ACC112 (cell line): ENCODE results near the gene NPAS2.
A peak's percentile ranks its signal among the peaks of the same experiment; 100 is the strongest.

Experiments
- H2AFZ ChIP-seq: fragments of 200-600 bp; sonication (generic); one replicate; pipeline ENCODE4 v1.6.0; 2017; ENCODE audit warnings: antibody characterized with exemption, low read length; ENCODE audit not compliant: unreplicated experiment
- H3K27ac ChIP-seq: fragments of 200-600 bp; sonication (generic); 2 replicates; pipeline ENCODE4 v1.5.1; 2014; ENCODE audit warnings: low read depth, mild to moderate bottlenecking, antibody characterized with exemption, low read length, moderate library complexity
- H3K27me3 ChIP-seq: fragments of 200-600 bp; sonication (generic); 2 replicates; pipeline ENCODE4 v1.6.1; 2014; ENCODE audit warnings: mild to moderate bottlenecking, antibody characterized with exemption, low read length, moderate library complexity, mixed read lengths; ENCODE audit not compliant: insufficient read depth
- H3K36me3 ChIP-seq: fragments of 200-600 bp; sonication (generic); 2 replicates; pipeline ENCODE4 v1.6.1; 2016; ENCODE audit warnings: mild to moderate bottlenecking, antibody characterized with exemption, low read length, moderate library complexity, mixed read lengths; ENCODE audit not compliant: insufficient read depth
- H3K4me1 ChIP-seq: fragments of 200-600 bp; sonication (generic); one replicate; pipeline ENCODE4 v1.6.1; 2016; ENCODE audit warnings: low read length, mixed read lengths; ENCODE audit not compliant: insufficient read depth, unreplicated experiment, control insufficient read depth
- H3K4me3 ChIP-seq: fragments of 200-600 bp; sonication (generic); 2 replicates; pipeline ENCODE4 v1.5.1; 2014; ENCODE audit warnings: mild to moderate bottlenecking, low read depth, low read length
- H3K79me2 ChIP-seq: fragments of 200-600 bp; sonication (generic); one replicate; pipeline ENCODE4 v1.6.0; 2016; ENCODE audit warnings: low read length; ENCODE audit not compliant: control insufficient read depth, unreplicated experiment, insufficient read depth

Gene NPAS2

DNA sequence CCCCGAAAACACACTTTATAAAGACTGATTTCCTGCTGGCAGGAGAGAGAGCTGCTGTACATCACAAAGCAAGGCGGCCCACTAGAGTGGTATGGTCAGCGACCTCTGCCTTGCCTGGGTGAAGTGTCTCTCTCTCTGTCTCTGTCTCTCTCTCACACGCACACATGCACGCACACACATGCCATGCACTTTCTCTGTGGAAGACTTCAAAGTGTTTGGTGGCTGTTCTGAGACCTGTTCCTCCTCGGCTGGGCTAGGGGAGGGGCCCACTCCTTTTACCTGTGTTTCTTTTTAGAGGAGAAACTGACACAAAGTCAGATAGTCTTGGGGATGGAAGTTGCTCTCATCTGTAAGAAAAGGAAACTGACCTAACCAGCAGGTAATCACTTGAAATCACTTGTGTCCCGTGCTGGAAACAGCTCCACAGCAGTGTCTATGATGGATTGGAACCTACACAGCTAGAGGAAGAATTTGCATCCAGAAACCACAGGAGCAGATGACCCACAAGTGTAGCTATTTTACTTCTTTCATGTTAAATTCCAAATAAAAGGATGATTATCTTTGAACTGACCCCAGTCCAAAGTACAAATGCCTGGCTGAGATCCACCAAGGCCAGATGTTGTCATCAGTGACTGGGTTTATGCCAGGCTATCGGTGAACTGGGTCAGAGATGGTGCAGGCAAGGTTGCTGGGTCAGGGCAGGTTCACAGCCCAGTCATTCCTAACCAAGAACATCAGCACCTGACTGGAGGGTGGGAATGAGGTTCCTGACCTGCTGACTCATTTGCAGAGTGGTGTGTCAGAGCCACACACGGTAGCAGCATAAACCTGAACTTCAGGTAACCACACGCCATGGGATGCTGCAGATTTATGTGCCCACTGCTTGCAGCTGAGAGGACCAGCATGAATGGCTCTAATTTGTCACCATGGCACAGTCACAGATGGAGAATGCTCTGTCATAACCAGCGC, 63.0 kb downstream of the NPAS2 start:
- Histone ChIP-seq H3K4me3 (no peak overlapping the region), H3K4me1 (peaks cover 27% of the 10 kb centered on the region), H2AFZ (no peak overlapping the region), H3K27ac (no peak overlapping the region), H3K36me3 (no peaks in the 10 kb centered on the region; the same call in none of the 2 replicates), H3K27me3 (no peaks in the 10 kb centered on the region), H3K79me2 (no peaks in the 10 kb centered on the region)

DNA sequence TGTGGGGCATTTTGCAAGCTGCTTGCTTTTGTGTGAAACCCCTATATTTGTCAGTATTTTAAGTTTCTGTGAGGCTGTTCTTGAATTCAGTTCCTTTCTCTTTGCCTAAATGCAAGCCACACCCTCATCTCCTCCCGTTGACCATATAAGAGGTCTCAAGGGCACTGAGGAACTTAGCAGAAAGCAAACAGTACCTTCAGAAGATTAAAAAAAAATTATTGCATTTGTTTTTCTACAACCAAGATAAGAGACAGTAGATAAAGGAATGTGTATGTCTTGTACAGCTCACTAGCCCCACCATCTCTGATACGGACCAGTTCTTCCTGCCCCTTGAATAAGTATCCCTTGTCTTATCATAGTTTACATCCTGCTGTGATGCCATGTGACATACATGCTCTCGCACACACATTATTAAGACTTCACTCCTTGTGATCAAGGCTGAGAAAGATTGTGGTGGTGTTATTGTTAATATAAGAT, 64.2 kb downstream of the NPAS2 start:
- Histone ChIP-seq H3K27ac (no peak overlapping the region), H2AFZ (no peak overlapping the region), H3K4me1 (peaks cover 24% of the 10 kb centered on the region), H3K79me2 (no peaks in the 10 kb centered on the region), H3K4me3 (no peak overlapping the region), H3K27me3 (no peaks in the 10 kb centered on the region), H3K36me3 (no peaks in the 10 kb centered on the region; the same call in 1 of the 2 replicates)

DNA sequence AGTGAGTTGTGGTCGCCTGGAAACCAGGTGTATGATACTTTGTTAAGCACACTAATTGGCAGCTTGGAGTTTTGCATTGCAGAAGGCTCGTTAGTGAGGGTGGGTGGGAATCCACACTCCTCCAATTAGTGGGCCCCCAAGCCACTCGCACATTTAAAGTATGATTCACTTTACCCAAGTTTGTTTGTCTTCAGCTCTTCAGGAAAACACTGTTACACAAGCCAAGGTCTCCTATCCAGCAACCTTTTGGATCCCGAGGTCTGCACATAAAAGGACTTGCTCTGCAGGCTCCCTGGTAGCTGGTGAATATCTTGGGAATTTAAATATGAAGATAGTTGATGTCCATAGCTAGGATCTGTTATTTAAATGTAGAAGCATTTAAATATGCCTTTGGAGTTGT, 66.1 kb downstream of the NPAS2 start:
- Histone ChIP-seq H3K36me3 (no peaks in the 10 kb centered on the region; the same call in 1 of the 2 replicates), H3K4me3 (no peak overlapping the region), H3K27me3 (no peaks in the 10 kb centered on the region), H3K79me2 (no peaks in the 10 kb centered on the region), H3K27ac (no peak overlapping the region), H3K4me1 (peaks cover 24% of the 10 kb centered on the region), H2AFZ (no peak overlapping the region)

DNA sequence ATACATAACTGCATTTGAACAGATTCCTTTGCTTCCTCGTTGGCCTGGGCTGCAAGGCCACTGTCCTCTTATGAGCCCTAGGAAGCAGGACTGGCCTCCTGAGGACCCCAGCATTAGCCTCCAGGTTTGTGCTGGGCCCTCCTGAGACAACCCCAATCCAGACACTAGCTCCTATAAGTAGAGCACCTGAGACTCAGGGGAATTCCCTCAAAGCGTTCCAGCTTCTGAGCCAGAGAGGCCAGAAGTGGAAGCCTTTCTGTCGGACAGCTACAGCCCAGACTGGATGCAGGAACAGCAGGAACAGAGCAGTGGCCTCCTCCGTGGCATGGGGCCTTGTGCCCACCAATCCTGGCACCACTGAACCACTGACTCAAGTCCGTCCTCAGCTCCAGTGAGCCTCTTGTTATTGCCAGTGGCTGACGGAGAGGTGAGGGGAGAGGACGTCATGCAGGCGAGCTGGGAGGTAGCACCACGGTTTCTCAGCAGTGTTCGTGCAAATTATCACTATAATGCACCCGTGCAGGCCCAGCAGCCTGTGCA, 67.2 kb downstream of the NPAS2 start:
- Histone ChIP-seq H2AFZ (no peak overlapping the region), H3K4me3 (no peak overlapping the region), H3K27ac (no peak overlapping the region), H3K79me2 (no peaks in the 10 kb centered on the region), H3K4me1 (peaks cover 34% of the 10 kb centered on the region), H3K36me3 (no peaks in the 10 kb centered on the region; the same call in 1 of the 2 replicates), H3K27me3 (no peaks in the 10 kb centered on the region)

DNA sequence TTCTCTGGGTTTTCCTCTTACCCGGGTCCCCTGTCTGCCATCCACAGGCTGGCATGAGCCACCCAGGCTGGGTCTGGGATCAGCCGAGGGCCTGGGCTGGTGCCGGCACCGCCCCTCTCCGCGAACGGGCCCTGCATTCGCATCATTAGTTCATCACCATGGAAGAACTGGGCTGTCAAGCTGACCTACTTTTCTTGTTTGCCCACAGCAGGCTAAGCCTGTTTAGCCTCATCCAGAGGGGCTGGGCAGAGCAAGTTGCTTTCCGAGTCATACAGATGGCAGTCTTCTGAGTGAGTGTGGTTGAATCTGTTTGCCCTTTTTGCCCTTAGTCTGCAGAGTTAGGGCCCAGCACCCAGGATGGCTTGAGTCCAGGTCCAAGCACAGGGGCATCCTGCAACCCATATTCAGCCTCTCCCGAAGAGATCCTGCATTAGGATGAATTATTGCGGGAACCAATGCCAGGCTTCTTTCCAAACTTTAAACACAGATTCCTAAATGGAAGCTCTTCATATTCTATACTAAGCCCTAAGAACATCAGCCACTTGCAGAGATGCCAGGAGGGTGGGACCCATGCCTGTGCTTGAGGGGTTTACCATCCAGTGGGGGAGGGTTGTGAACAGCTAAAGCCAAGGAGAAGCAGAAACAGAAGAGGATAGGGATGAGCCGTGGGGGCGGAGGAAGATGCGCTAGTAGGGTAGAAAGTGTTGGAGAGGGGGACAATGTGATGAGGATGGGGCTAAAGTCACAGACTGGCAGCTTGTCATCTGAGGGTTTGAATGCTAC, 68.0 kb downstream of the NPAS2 start:
- H3K27ac ChIP-seq, result no peak overlapping the region

DNA sequence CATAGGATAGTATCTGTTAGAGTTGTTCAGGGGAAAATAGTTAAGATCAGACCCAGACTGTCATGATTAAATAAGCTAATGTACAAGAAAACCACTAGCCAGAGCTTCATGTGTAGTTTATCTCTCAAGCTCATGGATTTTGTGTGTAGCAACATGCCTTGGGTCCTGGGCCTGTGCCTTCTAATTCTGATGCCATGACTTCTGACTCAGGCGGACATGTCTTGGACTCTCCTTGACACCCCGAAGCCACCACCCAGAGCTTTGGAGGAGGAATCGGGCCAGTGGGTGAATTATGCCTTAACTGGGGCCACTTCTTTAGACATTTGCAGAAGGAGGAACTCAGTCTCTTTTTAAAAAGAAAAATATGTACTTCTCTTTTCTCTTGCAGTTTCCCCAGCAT, 68.7 kb downstream of the NPAS2 start:
- no peak overlapping the region for H2AFZ ChIP-seq
- H3K27me3 ChIP-seq, result no peaks in the 10 kb centered on the region
- no peak overlapping the region for H3K27ac ChIP-seq
- no peak overlapping the region for H3K4me3 ChIP-seq
- H3K79me2 ChIP-seq, result no peaks in the 10 kb centered on the region
- peaks cover 37% of the 10 kb centered on the region for H3K4me1 ChIP-seq
- no peaks in the 10 kb centered on the region for H3K36me3 ChIP-seq

More for the DNA sequence above, 68.0 kb downstream of the NPAS2 start:
- Histone ChIP-seq H3K4me1 (peaks cover 37% of the 10 kb centered on the region), H3K4me3 (no peak overlapping the region), H2AFZ (no peak overlapping the region), H3K79me2 (no peaks in the 10 kb centered on the region), H3K27me3 (no peaks in the 10 kb centered on the region), H3K36me3 (no peaks in the 10 kb centered on the region; the same call in 1 of the 2 replicates)

DNA sequence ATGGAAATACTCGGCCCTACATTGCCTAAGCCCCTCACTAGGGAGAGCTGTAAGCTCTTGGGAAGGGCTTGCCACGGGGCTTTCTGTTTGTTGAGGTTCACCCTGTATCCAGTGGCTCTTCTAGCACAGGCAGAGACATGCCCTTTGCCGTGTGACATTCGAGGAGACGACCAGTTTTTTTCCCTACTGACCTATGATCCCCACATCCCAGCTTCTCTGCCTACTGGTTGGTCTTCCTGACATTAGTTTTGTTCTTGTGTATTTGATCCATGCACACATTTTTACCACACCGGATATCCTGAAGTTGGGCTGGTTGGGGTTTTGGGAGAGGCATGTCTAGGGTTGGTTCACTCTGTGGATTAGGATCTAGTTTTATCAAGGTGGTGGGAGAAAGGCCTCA, 69.3 kb downstream of the NPAS2 start:
- no peaks in the 10 kb centered on the region for H3K79me2 ChIP-seq
- H3K4me1 ChIP-seq, result peaks cover 37% of the 10 kb centered on the region
- no peak overlapping the region for H2AFZ ChIP-seq
- no peak overlapping the region for H3K27ac ChIP-seq
- no peak overlapping the region for H3K4me3 ChIP-seq
- no peaks in the 10 kb centered on the region for H3K36me3 ChIP-seq
- no peaks in the 10 kb centered on the region for H3K27me3 ChIP-seq

DNA sequence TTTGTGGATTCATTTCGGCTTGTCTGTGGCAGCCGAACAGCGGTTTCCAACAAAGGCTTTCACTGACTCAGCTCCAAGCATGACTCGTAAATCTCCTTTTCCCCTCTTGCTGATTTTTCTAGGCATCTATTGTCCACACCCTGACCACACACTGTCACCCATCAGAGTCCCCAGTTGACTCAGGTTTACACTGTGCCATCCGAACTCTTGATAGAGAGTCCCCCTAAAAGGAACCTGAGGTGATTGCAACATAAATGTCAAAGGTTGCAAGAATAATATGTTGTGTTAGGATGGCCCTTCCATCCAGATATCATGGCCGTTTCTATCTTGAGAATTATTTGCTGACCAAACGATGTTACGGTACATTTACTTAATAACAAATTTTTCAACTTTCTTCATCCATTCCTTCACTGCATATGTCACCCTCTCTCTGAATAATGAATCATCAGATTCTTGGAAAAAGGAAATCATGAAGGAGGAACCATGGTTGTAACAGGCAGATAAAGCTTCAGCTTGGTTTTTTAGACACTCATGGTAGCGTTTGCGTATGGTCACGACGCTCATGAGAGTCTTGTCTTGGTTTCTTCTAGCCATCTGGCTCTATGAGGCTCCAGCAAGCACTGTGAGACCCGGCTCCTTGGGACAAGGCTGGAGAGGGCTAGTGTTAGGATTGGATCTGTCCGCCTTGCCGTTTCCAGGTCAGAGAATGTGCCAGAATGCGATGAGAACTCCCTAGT, 72.1 kb downstream of the NPAS2 start:
- Histone ChIP-seq H3K27ac (peak overlapping the region; percentile 89), H3K79me2 (no peaks in the 10 kb centered on the region), H2AFZ (peak overlapping the region; percentile 0), H3K36me3 (no peaks in the 10 kb centered on the region), H3K4me3 (peak overlapping the region; percentile 19; the same call in 1 of the 2 replicates), H3K4me1 (peaks cover 45% of the 10 kb centered on the region), H3K27me3 (no peaks in the 10 kb centered on the region)

DNA sequence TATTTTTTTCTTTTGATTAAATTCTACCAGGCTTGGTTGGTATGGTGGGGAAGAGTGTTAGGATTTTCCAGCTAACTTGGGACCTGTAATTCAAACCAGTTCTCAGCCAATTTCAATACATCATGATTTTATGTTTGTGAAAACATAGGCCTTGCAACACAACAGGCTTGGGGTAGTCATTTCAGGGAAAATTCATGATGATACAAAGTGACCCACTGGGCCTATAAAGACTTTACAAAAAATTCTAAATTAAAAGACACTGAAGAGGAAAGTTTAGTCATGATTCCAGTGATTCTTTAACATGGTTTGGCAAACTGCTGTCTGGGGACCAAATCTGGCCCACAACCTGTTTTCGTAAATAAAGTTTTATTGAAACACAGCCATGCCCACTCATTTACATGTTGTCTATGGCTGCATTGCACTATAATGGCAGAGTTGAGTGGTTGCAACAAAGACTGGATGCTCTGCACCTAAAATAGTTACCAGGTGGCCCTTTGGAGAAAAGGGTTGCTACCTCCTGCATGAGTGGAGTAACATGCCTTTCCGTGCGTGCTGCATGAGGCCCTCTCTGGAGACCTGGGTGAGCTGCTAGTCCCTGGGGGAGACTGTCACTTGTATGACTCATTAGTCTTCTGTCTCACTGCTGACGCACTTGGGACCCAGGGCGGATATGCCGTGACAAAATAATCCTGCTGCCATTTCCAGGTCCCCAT, 73.6 kb downstream of the NPAS2 start:
- Histone ChIP-seq H3K4me1 (peaks cover 36% of the 10 kb centered on the region), H2AFZ (no peak overlapping the region), H3K4me3 (no peak overlapping the region), H3K27me3 (no peaks in the 10 kb centered on the region), H3K36me3 (no peaks in the 10 kb centered on the region), H3K79me2 (no peaks in the 10 kb centered on the region), H3K27ac (peak overlapping the region; percentile 89)
